ENCODE results near the gene BRSK2.

- no peak for TF ChIP-seq EZH2 (IDR thresholded peaks at IDR 0.05; ENCODE audit: insufficient read depth, poor library complexity, severe bottlenecking)
- TF ChIP-seq EZH2phosphoT487 (IDR thresholded peaks at IDR 0.05; ENCODE audit: insufficient read depth, low read depth) = no peak
Measured at GRCh38 chr11:1382831-1383607, 6.7 kb upstream of the BRSK2 start.

All from GM23248 (cell line).